Measurements from ENCODE around the gene ELMO3. TPM values are rescaled to one million over a fixed set of nuclear protein-coding genes. Genes with fewer than 3 reads are reported as not detected.

ELMO3 gene
- total and polyA plus RNA-seq, 2 of the 13 experiments (the other 11 are each of a cell fraction or from before 2014, with no cell fraction given), result 2.6 to 4.0 TPM

DNA sequence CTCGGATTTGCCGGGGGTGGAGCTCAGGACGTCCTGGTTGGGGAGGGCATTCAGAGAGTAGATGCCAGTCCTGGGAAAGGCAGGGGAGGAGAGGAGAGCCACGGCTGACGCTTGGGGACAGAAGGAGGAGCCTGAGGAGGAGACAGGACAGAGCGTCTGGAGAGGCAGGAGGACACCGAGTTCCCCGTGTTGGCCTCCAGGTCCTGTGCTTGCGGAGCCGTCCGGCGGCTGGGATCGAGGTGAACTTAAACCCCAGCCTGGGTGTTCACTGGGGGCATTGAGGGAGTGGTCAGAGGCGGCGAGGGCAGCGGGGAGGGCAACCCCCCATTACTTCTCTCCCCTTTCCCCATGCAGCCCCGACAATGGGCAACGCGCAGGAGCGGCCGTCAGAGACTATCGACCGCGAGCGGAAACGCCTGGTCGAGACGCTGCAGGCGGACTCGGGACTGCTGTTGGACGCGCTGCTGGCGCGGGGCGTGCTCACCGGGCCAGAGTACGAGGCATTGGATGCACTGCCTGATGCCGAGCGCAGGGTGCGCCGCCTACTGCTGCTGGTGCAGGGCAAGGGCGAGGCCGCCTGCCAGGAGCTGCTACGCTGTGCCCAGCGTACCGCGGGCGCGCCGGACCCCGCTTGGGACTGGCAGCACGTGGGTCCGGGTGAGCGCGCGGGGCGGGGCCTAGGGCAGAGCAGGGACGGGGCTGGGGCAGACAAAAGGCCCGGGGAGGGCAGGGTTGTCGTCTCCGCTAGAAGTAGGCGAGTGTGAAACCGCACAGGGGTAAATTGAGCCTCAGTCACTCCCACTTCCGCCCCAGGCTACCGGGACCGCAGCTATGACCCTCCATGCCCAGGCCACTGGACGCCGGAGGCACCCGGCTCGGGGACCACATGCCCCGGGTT, 24.9 kb upstream of the ELMO3 start (continued):
- TF ChIP-seq, protein P1, sequence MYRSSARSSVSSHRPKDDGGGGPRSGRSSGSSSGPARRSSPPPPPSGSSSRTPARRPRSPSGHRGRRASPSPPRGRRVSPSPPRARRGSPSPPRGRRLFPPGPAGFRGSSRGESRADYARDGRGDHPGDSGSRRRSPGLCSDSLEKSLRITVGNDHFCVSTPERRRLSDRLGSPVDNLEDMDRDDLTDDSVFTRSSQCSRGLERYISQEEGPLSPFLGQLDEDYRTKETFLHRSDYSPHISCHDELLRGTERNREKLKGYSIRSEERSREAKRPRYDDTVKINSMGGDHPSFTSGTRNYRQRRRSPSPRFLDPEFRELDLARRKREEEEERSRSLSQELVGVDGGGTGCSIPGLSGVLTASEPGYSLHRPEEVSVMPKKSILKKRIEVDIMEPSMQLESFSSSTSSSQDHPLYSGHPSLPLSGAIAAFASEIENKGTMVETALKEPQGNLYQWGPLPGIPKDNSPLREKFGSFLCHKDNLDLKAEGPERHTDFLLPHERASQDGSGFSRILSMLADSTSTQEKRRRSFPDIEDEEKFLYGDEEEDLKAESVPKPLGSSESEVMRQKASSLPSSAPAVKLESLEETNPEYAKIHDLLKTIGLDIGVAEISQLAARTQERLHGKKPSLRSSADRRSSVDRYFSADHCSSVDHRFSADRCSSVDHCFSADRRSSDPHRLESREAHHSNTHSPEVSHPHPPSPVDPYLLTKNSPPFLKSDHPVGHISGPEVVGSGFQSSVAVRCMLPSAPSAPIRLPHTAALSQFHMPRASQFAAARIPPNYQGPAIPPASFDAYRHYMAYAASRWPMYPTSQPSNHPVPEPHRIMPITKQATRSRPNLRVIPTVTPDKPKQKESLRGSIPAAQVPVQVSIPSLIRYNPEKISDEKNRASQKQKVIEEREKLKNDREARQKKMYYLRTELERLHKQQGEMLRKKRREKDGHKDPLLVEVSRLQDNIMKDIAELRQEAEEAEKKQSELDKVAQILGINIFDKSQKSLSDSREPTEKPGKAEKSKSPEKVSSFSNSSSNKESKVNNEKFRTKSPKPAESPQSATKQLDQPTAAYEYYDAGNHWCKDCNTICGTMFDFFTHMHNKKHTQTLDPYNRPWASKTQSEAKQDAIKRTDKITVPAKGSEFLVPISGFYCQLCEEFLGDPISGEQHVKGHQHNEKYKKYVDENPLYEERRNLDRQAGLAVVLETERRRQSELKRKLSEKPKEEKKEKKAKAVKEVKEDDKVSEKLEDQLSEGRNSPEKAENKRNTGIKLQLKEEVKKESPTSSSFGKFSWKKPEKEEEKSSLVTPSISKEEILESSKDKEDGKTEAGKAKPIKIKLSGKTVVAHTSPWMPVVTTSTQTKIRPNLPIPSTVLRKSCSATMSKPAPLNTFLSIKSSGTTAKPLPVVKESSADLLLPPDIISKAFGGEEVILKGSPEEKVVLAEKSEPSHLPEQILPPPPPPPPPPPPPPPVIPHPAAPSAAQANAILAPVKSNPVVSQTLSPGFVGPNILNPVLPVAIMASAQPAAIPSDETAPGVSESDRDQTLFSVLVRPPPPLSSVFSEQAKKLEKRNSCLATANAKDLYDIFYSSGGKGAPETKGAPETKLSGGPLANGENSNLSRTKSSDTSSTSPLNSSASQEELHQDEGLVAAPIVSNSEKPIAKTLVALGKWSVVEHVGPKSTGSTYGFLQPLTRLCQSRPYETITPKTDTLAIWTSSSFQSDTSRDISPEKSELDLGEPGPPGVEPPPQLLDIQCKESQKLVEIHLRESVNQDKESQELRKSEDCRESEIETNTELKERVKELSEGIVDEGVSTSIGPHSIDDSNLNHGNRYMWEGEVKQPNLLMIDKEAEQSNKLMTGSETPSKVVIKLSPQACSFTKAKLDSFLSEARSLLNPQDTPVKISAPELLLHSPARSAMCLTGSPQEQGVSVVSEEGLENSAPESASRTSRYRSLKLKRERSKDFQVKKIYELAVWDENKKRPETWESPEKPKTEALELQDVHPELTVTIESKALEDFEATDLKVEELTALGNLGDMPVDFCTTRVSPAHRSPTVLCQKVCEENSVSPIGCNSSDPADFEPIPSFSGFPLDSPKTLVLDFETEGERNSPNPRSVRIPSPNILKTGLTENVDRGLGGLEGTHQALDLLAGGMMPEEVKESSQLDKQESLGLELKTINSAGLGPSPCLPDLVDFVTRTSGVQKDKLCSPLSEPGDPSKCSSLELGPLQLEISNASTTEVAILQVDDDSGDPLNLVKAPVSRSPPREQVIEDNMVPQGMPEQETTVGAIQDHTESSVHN (CRISPR knock-in tag; IDR thresholded peaks at IDR 0.05), result peak; percentile 71; the same call in 1 of the 2 replicates
- no peak for TF ChIP-seq ZSCAN22 (CRISPR knock-in tag; IDR thresholded peaks at IDR 0.05)
- TF ChIP-seq, protein P2, sequence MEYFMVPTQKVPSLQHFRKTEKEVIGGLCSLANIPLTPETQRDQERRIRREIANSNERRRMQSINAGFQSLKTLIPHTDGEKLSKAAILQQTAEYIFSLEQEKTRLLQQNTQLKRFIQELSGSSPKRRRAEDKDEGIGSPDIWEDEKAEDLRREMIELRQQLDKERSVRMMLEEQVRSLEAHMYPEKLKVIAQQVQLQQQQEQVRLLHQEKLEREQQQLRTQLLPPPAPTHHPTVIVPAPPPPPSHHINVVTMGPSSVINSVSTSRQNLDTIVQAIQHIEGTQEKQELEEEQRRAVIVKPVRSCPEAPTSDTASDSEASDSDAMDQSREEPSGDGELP (IDR thresholded peaks at IDR 0.05; ENCODE audit: borderline replicate concordance, low read depth), result peak; percentile 83; the same call in 1 of the 2 replicates
- 0 out of 2 replicates have a peak, but pooled peaks have one; percentile 32 for TF ChIP-seq SMYD3 (CRISPR knock-in tag; IDR thresholded peaks at IDR 0.05)
- TF ChIP-seq ZNF775 (CRISPR knock-in tag; IDR thresholded peaks at IDR 0.05; ENCODE audit: borderline replicate concordance), result no peak
- TF ChIP-seq ZNF337 (CRISPR knock-in tag; IDR thresholded peaks at IDR 0.05; ENCODE audit: borderline replicate concordance, low read depth), result peak; percentile 84; the same call in 1 of the 2 replicates
- TF ChIP-seq ZBTB20 (CRISPR knock-in tag; IDR thresholded peaks at IDR 0.05; ENCODE audit: borderline replicate concordance, low read depth), result peak; percentile 85; the same call in 1 of the 2 replicates
- peak; percentile 83; the same call in 1 of the 2 replicates for TF ChIP-seq ZNF768 (CRISPR knock-in tag; IDR thresholded peaks at IDR 0.05)
- TF ChIP-seq SNAPC2 (CRISPR knock-in tag; IDR thresholded peaks at IDR 0.05), result peak; percentile 96
- TF ChIP-seq ZNF34 (CRISPR knock-in tag; IDR thresholded peaks at IDR 0.05; ENCODE audit: borderline replicate concordance), result peak; percentile 81
- no peak; the same call in 1 of the 2 replicates for TF ChIP-seq TP53 (CRISPR knock-in tag; conservative IDR thresholded peaks at IDR 0.05)
- TF ChIP-seq, protein P3, sequence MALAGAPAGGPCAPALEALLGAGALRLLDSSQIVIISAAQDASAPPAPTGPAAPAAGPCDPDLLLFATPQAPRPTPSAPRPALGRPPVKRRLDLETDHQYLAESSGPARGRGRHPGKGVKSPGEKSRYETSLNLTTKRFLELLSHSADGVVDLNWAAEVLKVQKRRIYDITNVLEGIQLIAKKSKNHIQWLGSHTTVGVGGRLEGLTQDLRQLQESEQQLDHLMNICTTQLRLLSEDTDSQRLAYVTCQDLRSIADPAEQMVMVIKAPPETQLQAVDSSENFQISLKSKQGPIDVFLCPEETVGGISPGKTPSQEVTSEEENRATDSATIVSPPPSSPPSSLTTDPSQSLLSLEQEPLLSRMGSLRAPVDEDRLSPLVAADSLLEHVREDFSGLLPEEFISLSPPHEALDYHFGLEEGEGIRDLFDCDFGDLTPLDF (CRISPR knock-in tag; IDR thresholded peaks at IDR 0.05), result no peak; the same call in 1 of the 2 replicates
- peak; percentile 65; the same call in 1 of the 2 replicates for TF ChIP-seq ZNF564 (CRISPR knock-in tag; IDR thresholded peaks at IDR 0.05)
- TF ChIP-seq, protein P4, sequence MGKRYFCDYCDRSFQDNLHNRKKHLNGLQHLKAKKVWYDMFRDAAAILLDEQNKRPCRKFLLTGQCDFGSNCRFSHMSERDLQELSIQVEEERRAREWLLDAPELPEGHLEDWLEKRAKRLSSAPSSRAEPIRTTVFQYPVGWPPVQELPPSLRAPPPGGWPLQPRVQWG (CRISPR knock-in tag; IDR thresholded peaks at IDR 0.05; ENCODE audit: borderline replicate concordance, low read depth), result no peak
- no peak for TF ChIP-seq ZNF577 (CRISPR knock-in tag; IDR thresholded peaks at IDR 0.05; ENCODE audit: borderline replicate concordance, low read depth)
- no peak for TF ChIP-seq XBP1 (CRISPR knock-in tag; IDR thresholded peaks at IDR 0.05)
- no peak for TF ChIP-seq SALL2 (CRISPR knock-in tag; IDR thresholded peaks at IDR 0.05)
- no peak for TF ChIP-seq ZNF235 (CRISPR knock-in tag; IDR thresholded peaks at IDR 0.05; ENCODE audit: borderline replicate concordance)

Measured in HepG2 (cell line).